Retina (tissue), 1 donor: Measurements from ENCODE around the gene INPP5D.
"Not testable (repeated sequence)": the region's sequence is repeated elsewhere in the genome, so short reads cannot be mapped to it uniquely, and the experiment has no call there.

Source experiments
- DNase-seq: peaks from one replicate; pipeline ENCODE4 v3.0.0-alpha.2; 2016

INPP5D gene

DNA sequence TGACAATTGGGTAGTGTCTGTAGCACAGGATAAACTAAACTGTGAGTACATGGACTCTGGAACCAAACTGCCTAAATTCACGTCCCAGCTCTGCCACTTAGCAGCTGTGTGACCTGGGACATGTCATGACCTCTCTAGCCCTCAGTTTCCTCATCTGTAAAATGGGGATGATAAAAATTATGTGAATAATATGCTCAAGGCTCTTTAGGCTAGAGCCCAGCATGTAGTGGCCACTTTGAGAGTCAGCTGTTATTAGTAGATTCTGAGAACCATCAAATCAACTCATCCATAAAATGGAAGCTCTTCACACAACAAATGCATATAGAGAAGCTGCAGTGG, 87.7 kb downstream of the INPP5D start:
- no peak for DNase-seq

DNA sequence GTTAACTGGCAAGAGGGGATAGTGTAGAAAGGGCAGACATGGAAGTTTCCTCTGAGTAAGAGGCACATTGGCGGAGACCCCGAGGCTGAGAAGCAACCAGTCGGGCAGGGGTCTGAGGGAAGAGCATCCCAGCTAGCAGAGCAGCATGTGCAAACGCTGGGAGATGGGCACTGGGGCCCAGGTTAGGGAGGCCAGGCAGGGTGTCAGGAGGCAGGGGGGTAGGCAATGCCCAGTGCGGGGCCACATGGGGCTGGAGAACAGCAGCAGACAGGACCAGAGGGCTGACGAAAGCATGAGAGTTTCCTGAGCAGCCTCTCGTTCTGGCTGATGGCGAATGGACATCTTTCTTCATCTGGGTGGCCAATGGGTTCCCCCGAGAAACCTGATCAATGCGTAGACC, 88.2 kb downstream of the INPP5D start:
- DNase-seq, result no peak

DNA sequence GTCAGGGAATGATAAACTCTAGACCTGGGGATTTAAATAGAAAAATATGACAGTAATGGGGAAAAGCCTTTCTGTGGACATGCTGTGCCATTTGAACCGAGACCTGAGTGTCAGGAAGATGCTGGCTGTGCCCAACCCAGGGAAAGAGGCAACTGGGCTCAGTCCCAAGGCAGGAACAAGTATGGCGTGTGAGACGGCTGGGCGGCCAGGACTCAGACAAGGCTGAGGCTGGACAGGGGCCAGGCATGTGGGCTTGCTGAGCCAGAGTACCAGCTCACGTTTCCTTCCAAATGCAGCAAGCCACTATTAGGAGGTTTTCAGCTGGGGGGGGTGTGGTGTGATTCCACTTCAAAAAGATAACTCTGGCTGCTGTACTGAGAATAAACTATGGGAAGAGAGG, 92.4 kb downstream of the INPP5D start:
- DNase-seq, result no peak

DNA sequence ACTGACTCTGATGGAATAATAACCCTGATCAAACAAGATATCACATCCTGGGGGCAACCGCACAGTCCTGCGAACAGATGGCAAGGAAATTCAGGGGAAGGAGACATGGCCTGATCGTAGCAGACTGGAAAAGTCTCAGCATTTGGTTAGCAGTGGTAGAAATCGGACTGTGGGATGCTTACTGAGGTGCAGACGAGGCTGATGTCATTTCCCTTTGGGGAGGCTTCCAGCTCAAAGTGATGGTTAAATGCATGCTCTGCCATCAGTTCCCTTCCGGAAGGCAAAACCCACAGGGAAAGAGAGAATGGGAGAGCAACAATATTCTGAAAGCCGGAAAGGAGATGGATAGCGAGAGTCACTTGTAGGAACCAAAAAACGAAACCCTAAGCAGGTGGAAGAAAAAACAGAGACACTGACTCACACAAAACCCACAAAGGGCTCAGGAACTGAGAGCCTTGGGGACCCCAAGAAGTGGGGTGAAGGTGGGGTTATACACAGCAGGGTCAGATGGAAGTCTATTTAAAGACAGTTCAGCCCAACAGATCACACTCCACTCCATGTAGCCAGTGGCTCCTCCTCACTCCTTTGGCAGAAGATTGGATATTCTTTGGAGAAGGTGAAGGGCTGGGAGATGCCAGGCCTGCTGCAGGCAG, 93.1 kb downstream of the INPP5D start:
- DNase-seq, result no peak

DNA sequence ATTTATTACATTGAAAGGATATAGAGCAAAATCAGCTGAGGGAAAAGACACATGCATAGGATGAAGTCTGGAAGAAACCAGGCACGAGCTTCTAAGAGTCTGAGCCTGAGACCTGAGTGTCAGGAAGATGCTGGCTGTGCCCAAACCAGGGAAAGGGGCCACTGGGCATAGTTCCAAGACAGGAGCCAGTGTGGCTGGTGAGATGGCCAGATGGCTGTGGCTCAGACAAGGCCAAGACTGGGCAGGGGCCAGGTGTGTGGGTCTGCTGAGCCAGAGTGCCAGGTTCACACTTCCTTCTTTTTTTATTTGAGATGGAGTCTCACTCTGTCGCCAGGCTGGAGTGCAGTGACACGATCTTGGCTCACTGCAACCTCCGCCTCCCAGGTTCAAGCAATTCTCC, 95.9 kb downstream of the INPP5D start:
- DNase-seq, result no peak

DNA sequence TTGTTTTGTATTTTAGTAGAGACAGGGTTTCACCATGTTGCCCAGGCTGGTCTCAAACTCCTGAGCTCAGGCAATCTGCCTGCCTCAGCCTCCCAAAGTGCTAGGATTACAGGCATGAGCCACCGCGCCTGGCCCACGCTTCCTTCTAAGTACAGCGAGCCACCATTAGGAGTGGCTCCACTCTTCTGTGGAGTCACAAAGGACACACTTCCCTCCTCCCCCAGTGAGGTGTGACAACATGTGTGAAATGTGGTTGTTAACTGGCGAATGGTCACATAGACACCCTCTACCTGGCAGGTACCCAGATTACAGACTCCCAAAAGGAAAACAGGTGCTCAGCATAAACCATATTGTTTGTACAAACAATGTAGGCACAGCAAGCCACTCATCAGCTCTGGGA, 96.3 kb downstream of the INPP5D start:
- DNase-seq, result not testable (repeated sequence)

DNA sequence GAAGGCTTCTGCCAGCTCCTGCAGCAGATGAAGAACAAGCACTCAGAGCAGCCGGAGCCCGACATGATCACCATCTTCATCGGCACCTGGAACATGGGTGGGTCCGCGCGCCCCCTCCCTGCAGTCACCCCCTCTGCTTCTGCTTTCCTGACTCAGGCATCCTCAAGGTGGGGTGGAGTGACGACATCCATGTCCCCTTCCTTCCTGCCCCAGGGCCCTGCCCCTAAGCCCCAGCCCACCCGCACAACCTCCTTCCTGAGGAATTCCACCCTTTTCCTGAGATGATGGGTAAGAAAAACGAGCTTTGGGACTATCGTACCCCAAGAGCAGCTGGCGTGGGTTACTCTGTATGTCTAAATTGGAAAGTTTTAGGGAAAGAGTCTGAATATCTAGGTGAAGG, 101.6 kb downstream of the INPP5D start:
- no peak for DNase-seq

DNA sequence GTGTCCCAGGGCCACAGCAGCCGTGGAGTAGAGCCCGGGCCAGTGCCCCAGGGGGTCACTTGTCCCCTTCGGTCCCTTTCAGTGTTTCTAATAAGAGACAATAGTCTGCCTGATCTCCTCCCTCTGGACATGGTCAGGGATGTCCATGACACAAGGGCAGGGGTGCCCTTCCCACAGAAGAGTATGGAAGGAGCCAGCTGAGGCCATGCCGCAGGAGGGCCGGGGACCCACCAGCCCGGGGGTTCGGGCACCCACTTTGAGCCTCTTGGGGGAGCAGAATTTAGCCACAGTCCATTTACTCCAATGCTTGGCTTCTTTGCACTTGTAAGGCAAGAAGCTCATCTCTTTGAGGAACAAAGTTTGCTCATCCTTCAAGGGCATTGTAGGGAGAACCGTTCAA, 102.6 kb downstream of the INPP5D start:
- DNase-seq, result no peak

DNA sequence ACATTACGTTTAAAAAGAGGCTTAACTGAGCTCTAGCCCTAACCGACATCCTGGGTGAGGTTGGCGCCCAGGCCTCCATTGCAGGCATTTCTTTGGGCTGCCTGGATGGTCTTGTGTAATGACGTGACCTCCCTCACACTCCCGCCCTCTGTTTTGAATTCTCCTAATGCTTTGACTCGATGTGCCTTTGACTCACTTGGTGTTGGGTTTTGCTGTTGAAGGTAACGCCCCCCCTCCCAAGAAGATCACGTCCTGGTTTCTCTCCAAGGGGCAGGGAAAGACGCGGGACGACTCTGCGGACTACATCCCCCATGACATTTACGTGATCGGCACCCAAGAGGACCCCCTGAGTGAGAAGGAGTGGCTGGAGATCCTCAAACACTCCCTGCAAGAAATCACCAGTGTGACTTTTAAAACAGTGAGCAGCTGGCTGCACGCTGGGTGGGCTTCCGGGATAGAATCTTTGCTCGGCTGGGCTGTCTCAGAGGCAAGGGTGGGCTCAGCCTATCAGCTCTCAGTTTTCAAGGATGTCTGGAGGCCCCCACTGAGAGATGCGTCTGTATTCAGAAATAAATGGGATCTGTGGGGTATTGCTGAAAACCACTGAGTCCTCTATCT, 103.5 kb downstream of the INPP5D start:
- no peak for DNase-seq

DNA sequence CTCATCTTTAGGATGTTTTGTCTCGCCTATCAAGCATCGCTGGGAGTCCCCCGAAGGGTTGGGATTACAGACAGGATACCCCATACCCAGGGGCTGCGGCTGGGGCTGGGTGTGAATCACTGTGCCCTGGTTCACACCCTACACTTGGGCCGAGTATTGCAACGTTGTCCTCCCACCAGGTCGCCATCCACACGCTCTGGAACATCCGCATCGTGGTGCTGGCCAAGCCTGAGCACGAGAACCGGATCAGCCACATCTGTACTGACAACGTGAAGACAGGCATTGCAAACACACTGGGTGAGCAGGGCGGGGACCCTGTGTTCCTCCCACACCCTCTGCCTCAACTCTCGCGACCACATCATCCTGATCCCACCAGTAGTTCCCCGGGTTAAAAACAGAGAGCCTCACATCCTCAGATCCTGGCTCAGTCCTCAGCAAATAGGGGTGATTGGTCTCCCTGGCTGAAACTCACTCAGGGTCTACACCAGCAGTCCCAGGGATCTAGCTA, 104.0 kb downstream of the INPP5D start:
- DNase-seq, result no peak

DNA sequence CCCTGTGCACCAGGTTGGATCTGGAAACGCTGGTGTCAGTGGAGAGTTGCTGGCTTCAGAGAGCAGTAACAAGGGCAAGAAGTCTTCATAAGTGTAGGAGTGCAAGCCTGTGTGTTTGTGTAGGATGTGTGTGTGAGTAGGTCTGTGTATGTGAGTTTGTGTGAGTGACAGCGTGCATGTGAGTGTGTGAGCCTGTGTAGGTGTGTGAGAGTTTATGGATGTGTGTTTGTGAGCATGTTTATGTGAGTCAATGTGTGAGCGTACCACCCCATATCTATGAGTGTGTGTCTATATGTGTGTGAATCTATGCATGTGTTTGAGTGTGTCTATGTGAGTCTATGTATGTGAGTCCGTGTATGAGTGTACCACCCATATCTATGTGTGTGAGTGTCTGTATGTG, 104.8 kb downstream of the INPP5D start:
- no peak for DNase-seq

DNA sequence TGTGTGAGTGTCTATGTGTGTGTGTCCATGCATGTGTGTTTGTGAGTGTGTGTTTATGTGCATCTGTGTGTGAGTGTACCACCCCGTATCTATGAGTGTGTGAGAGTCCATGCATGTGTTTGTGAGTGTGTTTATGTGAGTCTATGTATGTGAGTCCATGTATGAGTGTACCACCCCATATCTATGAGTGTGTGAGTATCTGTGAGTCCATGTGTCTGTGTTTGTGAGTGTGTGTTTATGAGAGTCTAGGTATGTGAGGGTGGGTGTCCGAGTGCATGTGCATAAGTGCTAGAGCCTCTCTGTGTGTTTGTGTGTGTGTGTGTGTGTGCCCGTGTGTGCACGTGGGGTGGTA, 105.4 kb downstream of the INPP5D start:
- DNase-seq, result no peak

DNA sequence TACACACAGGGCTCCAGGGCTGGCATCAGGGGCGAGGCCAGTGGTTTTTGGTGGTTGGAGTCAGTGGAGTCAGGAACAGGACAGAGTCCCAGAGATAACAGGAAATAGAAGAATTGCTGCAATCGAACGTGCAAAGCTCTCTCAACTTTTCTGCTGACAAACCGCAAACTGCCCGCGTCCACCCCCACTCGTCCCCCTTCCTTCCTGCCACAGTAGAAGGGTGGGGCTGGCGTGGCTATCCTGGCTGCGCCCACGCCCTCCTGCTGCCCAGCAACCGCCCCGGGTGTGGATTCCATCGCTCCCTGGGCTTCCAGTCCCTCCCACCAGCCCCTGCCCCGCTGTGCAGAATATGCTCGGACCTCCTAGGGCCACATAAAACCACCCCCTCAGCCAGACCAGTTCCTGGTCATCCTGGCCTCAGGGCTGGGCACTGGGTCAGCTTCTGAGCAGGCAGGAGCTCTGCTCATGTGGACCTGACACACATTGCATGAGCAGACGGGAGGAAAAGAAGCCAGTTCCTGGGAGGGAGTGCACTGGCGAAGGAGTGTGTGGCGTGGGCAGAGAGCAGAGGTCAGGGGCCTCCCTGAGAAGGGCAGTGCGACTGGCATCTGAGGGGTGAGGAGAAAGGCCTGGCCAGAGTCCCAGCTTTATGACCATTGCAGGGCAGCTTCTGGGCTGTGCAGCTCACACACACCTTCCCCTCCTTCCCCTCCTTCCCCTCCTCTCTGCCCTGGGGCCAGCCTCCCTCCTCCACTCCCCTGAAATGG, 105.9 kb downstream of the INPP5D start:
- DNase-seq, result no peak

DNA sequence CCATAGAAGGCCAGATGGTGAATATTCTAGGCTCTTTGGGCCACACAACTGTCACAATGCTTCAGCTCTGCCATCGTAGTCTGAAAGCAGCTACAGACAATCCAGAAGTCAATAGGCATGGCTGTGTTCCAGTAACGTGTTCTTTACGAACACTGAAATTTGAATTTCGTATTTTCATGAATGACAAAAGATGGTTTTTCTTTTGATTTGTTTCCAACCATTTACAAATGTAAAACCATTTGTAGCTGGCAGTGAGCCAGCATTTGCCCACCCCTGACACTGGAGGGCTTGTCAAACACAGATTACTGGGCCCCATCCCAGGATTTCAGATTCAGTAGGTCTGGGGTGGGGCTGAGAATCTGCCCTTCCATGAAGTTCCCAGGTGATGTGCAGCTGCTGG, 108.3 kb downstream of the INPP5D start:
- no peak for DNase-seq

DNA sequence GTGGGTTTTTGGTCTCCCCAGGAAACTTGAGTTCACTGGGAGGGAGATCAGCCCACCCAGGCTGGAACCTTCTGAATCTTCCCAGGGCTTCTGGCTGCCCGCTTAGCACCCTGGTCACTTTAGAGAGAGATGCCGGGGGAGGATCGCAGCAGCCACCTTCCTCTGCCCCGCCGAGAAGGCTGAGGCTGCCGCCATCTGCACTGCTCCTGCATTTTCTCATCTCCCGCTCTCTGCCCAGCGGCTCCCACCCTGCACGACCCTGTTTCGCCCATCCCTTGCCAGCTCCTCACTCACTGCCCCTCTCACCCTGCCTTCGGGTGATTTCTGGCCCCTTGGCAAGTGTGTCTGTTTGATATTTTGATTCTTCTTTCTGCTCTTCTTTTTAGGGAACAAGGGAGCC, 108.8 kb downstream of the INPP5D start:
- no peak for DNase-seq

DNA sequence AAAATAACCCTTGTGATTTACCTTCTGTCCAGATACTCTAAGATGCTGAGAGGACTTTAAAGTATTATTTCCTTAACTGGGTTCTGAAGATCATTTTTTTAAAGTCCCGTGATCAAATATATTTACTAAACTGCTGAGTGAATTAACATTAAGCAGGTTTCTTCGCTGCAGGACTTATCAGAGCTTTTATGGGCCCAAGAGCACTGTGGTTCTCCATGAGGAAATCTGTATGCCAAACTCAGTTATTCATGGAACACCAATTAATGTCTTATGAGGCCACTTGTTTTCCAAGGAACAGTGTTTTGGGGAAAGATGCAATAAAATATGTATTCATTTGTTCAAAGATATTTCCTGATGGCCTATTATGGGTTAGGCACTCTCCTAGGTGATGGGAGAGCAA, 111.2 kb downstream of the INPP5D start:
- DNase-seq, result no peak

DNA sequence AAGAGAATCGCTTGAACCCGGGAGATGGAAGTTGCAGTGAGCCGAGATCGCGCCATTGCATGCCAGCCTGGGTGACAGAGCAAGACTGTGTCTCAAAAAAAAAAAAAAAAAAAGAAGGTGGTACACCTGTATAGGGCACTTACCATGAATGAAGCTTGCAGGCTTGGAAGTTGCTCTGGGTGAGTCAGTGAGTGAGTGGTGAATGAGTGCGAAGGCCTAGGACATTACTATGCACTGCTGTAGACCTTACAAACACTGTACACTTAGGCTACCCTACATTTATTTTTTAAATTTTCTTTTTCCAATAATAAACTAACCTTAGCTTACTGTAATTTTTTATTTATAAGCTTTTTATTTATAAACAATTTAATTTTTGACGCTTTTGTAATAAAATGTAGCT, 113.0 kb downstream of the INPP5D start:
- DNase-seq, result no peak

DNA sequence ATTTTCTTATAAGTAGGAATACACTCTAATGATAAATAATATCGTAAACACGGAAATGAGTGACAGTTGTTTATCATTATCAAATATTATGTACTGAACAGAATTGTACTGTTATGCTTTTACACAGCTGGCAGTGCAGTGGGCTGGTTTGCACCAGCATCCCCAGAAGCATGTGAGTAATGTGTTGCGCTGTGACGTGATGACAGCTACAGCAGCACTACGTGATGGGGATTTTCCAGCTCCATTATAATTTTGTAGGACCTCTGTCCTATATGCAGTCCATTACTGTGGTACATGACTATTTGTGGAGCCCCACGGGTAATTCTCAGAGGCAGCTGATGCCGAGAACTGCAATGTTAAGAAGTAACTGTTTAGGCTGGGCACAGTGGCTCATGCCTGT, 114.0 kb downstream of the INPP5D start:
- DNase-seq, result no peak

DNA sequence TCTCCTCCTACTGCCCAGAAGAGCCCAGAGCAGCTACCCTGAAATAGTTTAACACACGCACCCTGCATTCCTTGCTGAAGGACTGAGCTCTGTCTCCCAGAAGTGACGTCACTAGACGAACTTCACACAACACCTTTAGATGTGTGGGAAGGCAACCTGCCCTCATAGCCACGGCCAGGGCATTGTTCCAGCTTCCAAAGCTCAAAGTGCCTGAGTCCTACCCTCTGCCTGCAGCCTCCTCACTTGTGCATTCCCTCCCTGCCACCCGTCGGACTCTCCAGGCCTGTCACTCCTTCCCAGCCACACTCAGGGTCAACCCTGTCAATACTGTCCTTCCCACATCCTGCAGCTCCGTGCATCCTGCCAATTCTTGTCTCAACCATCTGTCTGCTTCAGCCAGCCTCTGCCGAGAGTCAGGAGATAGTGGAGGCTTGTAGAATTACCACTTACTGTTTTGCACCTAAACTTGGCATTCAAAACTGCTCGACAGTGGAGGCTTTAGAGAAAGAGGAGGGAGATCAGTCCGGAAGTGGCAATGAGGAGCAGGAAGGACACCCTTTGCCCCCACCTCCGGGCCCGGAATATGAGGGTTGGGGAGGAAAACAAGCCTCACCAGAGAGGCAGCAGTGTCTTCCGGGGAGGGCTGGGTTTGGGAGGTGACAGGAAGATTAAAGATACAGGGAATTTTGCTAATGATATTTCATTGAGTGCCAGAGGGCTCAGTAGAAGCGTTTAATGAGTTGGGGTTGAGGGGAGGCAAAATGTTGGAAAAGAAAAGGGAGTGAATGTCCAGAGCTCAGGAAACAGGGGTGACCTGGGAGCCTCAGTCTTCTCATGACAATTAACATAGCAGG, 119.1 kb downstream of the INPP5D start:
- no peak for DNase-seq

DNA sequence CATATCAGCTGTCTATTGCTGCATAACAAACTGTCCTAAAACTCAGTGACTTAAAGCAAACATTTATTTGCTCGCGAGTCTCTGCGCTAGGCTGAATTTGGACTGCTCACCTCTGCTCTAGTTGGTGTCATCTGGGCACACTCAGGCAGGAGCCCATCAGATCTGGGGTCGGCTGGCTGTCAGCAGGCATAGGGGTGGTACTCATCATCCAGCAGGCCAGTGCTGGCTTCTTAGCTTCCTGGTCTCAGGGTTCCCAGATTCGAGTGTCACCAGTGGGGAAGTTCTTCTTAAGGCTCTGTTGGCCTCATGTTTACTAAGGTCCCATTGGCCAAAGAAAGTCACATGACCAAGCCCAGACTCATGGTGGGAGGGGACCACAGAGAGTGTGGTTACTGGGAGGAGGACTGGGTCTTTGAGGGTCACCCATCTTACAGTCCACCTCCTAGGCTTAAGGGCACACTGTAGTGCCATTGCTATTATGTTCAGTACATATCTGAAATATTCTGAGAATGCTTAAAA, 119.8 kb downstream of the INPP5D start:
- DNase-seq, result no peak

DNA sequence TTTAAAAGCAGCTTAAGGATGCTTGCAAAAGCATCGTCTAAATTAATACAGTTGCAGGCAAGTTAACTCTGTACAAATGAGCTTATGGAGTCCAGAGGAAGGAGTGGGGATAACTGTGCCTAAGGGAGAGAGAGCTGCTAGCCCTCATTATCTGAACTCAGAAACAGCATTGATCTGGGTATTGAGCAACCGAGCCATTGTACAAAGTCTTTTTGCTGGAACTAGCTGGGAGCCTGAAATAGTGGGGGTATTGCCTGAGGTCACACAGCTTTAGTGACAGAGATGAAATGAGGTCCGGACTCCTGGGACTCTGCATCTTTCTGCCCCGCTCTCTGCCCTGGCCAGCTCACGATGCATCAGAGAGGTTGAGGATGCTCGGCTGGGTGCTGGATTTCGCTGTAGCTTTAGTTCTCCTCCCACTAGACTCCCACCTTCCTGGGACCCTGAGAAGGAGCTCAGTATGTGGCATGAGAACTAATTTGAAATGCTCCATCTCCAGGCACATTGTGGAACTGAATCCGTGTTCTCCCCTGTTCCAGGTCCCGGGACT, 123.8 kb downstream of the INPP5D start:
- DNase-seq, result no peak

DNA sequence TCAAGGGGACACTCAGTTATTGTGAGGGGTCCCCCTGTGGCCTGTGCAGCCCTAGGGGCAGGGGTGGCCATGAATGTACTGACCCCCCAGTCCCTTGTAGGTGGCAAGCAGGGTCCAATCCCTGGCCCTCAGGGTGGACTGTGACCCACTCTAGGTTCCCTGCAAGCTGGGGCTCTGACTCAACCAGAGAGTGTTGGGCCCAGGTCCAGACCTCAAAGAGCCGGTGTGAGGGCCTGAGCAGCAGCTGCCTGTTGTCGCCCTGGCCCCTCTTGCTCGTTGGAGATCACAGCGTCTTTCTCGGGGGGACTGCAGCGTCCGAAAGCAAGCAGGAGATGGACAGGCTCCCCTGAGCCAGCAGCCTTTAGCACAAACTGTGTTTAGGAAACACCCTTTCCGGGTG, 124.5 kb downstream of the INPP5D start:
- DNase-seq, result no peak

DNA sequence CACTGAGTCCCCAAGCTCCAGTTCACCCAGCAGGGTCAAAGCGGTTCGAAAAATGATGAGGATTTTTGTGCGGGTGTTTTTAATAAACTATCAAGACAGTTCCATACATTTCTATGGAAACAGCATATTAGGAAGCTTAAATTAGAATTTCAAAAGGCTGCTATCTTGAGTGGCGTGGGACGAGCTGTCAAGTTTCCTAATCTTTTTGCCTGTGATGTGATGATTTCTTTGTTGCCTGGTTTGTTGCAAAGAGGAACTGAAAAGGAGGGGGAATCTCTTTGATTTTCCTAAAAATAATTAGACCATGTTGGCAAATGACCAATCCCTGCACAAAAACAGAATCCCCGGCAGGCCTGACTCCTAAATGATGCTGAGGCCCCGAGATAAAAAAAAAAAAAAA, 125.2 kb downstream of the INPP5D start:
- DNase-seq, result peak; percentile 63
